ENCODE measurements around the gene MTCH1.
A peak's percentile ranks its signal among the peaks of the same experiment; 100 is the strongest.

The MTCH1 gene, protein sequence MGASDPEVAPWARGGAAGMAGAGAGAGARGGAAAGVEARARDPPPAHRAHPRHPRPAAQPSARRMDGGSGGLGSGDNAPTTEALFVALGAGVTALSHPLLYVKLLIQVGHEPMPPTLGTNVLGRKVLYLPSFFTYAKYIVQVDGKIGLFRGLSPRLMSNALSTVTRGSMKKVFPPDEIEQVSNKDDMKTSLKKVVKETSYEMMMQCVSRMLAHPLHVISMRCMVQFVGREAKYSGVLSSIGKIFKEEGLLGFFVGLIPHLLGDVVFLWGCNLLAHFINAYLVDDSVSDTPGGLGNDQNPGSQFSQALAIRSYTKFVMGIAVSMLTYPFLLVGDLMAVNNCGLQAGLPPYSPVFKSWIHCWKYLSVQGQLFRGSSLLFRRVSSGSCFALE

DNA sequence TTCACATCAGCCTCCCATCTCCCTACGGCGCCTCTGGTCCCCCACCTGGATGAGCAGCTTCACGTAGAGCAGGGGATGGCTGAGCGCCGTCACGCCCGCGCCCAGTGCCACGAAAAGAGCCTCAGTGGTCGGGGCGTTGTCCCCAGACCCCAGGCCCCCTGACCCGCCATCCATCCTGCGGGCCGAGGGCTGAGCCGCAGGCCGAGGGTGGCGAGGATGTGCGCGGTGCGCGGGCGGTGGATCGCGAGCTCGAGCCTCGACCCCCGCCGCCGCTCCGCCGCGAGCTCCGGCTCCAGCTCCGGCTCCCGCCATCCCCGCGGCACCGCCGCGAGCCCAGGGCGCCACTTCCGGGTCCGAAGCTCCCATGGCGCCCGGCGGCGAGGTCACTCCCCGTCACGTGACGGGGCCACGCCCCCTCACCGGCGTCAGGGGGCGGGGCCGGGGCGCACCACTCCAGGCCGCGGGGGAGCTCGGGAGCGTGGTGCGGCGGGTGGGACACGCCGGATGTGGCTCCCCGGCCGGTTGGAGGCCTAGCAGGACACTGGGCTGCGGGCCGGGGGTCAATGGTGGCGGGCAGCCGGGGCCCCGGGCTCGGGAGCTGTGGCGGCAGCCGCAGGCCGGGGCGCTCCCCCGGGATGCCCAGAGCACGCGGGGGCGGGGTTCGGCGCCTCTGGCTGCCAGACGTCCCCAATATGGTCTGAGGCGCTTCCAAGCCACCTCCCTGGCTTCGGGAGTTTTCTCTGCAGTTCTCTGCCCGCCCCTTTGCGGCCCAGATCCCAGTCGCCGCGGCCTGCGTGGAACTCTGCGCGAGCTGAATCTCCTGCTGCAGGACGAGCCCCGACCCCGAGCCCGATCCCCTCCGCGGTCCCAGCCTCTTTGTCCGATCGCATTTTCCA is at the start of gene MTCH1:
Gene MTCH1, minus strand, starts transcription at position 389 of the 896 bp plus-strand sequence. Its CDS starts 23 bp downstream, at position 366.
- peak; percentile 79 to 85 for DNase-seq (ENCODE audit: low read depth in 1 of 2, low spot score in 1 of 2)

DNA sequence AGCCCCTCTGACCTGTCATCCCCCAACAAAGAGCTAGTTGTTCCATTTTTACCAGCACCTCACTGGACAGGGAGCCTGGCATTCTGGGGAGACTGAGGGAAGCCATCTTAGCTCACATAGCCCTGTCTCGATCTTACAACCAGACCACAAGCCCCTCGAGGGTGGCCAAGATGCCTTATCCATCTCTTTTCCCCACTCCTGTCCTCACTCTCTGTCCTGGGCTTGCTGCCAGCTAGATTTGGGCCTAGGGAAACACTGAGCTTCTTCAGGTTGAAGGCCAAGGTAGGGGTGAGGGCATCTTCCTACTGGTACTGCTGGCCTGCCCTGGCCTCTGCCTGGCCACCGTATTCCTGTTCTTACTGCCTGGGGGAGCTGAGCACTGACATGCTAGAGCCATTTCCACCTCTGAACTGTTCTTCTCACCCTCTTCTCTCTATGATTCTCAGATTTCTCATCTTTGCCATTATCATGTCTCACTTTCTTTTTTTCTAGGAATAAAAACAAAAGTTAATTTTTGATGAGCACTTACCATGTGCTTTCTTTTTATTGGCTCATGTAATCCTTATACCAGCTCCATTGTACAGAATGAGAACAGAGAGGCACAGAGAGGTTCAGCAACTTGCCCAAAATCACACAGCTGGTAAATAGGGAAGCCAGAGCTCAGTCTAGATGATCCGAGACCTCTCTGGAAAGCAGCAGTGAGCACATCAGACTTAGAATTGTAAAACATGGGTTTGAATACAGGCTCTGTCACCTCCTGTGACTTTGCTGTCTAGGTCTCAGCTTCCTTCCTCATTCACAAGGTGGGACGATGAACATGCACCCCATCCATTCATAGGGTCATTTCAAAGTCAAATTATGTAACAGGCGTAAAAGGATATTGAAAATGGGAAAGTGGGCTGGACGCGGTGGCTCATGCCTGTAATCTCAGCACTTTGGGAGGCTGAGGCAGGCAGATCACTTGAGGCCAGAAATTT is 48.1 kb upstream of the MTCH1 start:
- no peak for DNase-seq (ENCODE audit: low read depth in 1 of 2, low spot score in 1 of 2)

DNA sequence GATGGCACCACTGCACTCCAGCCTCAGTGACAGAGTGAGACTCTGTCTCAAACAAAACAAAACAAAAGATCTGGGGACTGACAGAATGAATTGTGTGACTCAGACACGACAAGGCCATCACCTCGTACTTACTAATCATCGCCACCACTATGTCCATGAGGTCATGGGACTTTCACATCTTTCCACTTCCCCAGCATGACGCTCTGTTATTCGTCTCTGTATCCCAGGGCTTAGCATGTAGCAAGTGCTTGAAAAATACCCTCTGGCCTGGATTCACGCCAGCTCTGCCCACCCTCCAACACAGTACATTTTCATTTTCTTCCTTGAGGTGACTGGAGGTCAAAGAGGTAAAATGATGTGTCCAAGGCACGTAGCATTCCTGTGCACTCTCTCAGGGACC is 47.3 kb upstream of the MTCH1 start:
- peak in 1 of 2 donors; percentile 46 for DNase-seq (ENCODE audit: low read depth in 1 of 2, low spot score in 1 of 2)

DNA sequence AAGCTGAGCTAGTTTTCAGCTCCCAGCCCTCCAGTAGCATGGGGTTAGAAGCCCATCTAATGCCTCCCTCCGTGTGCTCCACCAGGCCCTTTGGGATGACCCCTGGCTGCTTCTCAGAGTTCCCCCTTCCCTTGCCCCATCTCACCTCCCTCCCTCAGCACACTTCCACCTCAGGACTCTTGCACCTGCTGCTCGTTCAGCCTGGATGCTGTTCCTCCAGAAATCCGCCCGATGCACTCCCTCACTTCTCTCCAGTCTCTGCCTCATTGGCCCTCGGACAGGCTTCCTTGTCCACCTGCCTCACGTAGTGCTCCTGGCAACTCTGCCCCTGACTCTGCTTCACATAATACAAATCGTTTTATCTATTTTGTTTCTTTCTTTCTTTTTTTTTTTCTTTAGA is 46.2 kb upstream of the MTCH1 start:
- no peak for DNase-seq (ENCODE audit: low read depth in 1 of 2, low spot score in 1 of 2)

DNA sequence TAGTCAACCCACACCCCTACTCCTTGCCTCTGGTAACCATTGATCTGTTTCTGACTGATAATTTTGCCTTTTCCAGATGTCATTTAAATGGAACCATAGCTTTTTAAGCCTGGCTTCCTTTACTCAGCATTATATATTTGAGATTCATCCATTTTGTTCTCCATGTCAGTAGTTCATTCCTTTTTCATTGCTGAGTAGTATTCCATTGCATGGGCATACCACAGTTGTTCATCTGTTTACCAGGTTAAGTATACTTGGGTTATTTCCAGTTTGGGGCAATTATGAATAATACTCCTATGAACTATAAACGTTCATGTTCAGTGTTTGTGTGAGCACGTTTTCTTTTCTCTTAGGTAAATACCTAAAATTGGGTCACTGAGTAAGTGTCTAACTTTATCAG is 44.6 kb upstream of the MTCH1 start:
- no peak for DNase-seq (ENCODE audit: low read depth in 1 of 2, low spot score in 1 of 2)

DNA sequence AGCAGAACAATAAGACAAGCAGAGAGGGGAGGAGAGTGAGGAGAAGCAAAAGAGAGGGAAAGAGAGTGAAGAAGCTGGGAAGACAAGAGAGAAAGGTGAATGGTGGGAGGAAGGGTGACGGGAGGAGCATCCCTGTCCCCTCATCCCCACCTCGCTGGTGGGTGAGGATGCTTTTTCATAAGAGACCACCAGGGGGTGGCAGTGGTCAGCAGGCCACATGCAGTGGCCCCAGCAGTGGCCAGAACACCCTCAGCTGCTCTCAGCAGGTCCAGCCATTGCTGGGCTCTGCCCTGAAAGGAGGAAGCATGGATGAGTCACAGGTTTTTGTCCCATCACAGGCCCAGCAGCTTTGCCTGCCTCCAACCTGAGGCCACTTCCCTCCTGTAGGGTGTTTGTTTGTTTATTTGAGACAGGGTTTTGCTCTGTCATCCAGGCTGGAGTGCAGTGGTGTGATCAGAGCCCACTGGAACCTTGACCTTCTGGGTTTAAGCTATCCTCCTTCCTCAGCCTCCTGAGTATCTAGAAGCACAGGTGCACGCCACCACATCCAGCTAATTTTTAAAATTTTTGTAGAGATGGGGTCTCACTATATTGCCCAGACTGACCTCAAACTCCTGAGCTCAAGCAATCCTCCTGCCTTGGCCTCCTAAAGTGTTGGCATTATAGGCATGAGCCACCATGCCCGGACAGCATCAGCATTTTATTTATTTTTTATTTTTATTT is 43.4 kb upstream of the MTCH1 start:
- no peak for DNase-seq (ENCODE audit: low read depth in 1 of 2, low spot score in 1 of 2)

DNA sequence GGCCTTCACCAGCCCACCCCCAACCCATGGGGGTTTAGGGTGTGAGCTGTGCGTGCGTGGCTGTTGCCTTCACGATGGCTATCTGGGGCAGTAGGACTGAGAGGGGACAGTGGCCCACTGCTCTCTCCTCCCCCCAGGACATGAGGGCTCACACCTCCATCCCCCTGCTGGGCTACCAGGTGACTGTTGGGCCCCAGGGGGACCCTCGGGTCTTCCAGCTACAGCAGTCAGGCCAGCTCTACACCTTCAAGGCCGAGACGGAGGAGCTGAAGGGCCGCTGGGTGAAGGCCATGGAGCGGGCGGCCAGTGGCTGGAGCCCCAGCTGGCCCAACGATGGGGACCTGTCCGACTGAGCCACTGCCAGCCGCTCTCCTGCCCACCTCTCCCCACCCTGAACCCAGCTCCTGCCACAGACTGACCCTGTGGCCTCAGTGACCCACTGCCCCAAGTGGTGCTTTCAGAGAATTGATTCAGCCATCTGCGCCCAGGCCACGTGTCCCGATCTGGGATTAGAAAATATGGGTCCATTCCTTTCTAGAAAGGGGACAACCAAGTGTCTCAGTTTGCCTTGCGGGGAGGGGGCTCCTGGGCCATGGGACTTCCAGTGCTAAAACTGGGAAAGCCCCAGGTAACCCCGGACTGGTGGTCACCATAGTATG is 41.9 kb upstream of the MTCH1 start:
- no peak for DNase-seq (ENCODE audit: low read depth in 1 of 2, low spot score in 1 of 2)

DNA sequence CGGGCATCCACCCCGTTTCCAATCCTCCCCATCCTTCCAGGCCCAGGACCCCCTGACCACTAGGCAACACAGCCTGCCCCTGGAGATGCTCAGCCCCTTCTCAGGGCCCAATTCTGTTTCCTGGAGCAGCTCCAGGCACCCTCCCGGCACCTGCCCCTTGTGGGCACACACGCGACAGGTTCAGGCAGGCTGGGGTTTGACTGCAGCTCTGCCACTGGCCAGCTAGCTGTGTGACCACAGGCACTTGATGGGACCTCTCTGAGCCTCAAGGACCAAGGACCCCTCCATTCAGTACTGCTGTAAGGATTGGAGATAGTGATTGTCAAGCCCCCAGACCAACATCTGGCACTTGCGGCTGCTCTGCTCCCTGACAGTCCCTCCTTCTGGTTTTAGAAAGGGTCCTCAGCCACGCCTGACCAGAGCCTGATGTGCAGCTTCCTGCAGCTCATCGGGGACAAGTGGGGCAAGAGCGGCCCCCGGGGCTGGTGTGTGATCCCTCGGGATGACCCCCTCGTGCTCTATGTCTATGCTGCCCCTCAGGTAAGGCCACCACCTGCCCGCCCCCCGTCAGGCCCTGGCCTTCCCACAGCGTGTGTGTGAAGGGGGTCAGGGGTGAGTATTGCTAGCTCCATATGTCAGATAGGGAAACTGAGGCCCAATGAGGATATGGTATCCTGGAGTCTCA is 41.2 kb upstream of the MTCH1 start:
- DNase-seq (ENCODE audit: low read depth in 1 of 2, low spot score in 1 of 2), result no peak

DNA sequence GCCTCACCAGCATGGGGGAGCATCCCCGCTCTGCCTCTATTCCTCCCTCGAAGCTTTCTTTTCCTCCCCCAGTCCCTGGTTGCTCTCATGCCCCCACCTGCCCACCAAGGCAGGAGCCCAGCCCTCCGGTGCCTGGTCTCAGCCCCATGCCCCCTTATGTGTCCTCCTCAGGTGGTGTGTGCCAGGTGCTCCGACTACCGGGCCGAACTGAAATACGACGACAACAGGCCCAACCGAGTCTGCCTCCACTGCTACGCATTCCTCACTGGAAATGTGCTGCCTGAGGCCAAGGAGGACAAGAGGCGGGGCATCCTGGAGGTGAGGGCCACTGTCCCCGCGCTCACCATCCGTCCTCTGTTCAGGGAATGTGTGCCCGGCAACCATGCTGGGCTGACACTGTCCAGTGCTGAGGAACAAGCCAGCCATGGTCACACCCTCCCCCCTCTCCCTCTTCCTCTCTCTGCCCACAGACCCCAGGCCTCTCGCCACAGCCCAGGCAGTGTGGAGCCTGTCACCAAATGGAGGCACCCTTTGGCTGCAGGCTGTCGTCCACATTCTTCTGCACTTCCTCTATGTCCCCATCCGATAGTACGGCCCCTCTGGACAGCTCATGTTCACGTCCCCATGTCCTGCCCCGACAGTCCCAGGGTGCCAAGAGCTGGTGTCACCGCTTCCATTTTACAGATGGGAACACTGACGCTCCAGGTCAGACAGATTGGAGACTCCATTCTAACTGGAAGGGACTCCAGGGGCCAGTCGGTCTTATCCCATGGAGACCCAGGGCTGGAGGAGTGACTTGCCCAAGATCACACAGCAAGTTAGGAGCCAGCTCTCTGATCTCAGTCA is 39.8 kb upstream of the MTCH1 start:
- DNase-seq (ENCODE audit: low read depth in 1 of 2, low spot score in 1 of 2), result no peak

DNA sequence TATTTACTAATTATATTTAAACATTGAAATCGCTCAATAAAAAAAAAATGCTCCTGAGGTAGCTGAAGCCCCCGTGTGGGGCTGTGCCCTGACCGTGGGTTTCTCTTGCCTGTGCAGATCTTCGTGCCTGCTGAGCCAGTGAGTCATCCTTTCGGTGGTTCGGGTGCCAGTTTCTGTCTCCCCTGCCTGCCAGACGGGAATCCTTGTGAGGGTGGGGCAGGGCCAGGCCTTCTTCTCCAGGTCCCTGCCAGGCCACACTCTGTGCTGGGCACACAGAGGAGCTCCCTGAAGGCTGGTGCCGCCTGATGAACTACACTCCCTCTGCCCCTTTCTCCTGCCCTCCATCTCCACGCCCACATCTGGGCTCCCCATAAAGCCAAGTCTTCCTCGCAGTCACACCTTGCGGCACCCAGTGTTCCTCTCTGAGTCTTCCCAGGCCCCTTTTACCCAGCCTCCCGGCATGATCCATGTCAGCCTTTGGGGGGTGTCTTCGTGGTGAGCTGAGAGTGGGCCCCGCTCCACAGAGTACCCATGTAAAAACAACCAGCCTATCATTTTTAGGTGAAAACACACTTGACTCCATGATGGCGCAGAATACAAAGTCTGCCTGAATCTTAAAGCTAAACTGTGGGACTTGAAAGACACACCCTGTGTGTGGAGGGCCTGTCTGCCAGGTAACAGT is 38.8 kb upstream of the MTCH1 start:
- DNase-seq (ENCODE audit: low read depth in 1 of 2, low spot score in 1 of 2), result peak; percentile 21 to 33

DNA sequence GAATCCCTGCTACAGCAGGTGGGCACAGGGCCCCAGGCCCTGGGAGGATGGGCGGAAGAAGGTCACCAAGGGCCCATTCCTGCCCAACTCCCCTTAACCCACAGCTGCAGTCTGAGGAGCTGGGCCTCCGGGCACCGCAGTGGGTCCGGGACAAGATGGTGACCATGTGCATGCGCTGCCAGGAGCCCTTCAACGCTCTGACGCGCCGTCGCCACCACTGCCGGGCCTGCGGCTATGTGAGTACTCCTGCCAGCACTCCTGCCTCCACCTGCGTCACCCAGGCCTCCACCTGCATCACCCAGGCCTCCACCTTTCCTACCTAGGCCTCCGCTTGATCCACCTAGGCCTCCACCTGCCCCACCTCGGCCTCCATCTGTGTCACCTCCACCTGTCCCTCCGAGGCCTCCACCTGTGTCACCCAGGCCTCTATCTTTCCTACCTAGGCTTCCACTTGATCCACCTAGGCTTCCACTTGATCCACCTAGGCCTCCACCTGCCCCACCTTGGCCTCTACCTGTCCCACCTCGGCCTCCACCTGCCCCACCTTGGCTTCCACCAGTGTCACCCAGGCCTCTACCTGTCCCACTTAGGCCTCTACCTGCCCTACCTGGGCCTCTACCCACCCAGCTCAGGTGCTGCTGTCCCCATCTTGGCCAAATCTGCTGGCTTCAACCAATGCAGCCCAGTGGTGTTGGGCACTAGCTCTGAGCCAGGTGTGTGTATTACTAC is 36.3 kb upstream of the MTCH1 start:
- no peak for DNase-seq (ENCODE audit: low read depth in 1 of 2, low spot score in 1 of 2)

DNA sequence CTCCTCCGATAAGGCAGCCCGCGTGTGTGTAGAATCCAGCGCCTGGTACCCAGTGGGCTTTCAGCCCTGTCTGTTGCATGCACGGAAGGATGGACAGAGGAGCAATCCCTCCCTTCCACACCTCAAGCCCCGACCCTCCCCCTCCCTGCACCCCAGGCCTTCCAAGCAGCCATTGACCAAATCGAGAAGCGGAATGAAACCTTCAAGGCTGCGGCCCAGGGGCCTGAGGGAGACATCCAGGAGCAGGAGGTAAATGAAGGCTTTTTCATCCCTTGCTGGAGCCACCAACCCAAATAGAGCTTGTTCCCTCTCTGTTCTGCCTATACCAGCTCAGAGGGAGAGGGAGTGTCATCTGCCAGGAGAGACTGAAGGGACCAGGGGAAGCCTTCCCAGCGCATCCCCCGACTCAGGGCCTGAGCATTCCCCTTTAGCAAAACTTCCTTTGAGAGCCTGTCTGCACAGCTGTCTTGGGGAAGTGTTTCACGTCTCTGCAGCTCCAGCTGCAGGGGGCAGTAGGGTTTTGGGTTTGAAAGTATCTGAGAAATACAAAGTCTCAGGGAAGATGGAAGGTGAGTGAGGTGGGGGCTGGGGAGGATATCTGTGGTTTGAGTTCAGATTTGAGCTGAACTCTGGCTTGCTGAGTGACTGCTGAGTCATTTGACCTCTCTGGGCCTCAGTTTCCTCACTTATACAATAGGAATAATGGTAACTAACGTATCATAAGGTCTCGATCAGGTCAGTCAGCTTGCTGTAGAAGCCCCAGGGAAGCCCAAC is 35.5 kb upstream of the MTCH1 start:
- DNase-seq (ENCODE audit: low read depth in 1 of 2, low spot score in 1 of 2), result peak; percentile 39 to 55

DNA sequence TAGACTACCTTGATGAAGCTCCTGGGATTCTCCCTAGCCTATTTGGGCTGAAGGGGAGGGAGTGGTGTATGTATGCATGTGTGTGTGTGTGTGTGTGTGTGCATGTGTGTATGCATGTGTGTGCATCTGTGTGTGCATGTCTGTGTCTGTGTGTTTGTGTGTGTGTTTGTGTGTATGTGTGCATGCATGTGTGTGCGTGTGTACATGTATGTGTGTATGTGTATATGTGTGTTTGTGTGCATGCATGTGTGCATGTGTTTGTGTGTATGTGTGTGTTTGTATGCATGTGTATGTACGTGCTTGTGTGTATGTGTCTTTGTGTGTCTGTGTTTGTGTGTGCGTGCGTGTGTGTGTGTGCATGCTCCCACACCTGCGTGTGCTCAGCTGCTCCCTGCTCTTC is 34.8 kb upstream of the MTCH1 start:
- no peak for DNase-seq (ENCODE audit: low read depth in 1 of 2, low spot score in 1 of 2)

DNA sequence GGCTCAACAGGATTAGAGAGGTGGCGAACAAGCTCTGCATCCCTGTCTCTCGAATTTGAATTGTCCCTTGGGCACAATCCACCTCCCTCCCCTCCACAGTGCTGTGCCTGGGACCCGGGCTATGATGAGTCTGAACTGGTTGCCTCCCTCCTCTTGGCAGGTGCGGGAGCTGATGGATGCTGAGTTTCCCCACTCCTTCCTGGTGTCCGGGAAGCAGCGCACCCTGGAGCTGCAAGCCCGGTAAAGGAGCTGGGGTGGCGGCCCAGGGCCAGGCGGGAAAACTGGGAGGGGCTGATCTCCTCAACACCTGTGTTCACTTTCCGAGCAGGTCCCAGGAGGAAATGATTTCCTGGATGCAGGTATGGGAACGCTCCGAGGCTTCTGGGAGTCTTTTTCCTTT is 34.4 kb upstream of the MTCH1 start:
- no peak for DNase-seq (ENCODE audit: low read depth in 1 of 2, low spot score in 1 of 2)

DNA sequence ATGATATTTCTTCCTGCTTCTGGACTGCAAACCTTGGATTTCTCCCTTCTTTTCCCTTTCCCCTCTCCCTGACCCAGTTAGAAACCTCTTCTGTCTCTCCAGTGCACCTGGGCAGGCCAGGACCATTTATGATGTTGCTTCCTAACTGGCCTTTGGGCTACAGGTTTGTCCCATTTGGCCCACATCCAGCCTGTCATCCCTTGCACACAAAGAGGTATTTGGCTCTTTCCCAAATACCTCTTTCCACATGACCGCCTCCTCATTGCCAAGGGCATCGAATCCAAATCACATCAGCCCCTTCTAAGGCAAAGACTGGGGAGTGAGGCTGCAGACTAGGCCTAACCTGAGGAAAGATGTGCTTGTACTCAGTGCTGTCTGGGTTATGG is 33.1 kb upstream of the MTCH1 start:
- DNase-seq (ENCODE audit: low read depth in 1 of 2, low spot score in 1 of 2), result no peak

Measured in activated CD4-positive, alpha-beta T cell treated with anti-CD3 and anti-CD28 coated beads, Interleukin-2, amount 50 U/mL, for 24 hours (primary cell).